K562 (cell line): ENCODE data around the gene GARNL3. TPM values are rescaled to one million over a fixed set of nuclear protein-coding genes. Genes with fewer than 3 reads are reported as not detected.
A peak's percentile ranks its signal among the peaks of the same experiment; 100 is the strongest.

Source experiments
- ATAC-seq: fragments of 200-7000 bp; cut with Tn5 transposase; 3 replicates; pipeline ENCODE4 v1.9.1; 2020; ENCODE audit warnings: moderate library complexity
- BruUV-seq: library from RNA; stranded (reverse); fragments of 400-500 nt; replicated peaks from 2 replicates; lab custom pipeline; 2021; lab: Mats Ljungman, UMichigan
- CTCF ChIA-PET: fragments of 300-600 bp; formaldehyde crosslinking; extraction: SDS; loops from one replicate; lab custom pipeline; 2021; ENCODE audit warnings: low intra/inter-chr PET ratio; lab: Yijun Ruan, JAX
- POLR2A ChIA-PET: fragments of 300-600, 350-650 bp; sonication (Branson Sonifier 250); formaldehyde crosslinking; extraction: SDS; loops from one replicate; lab custom pipeline; 2021; ENCODE audit warnings: antibody characterized with exemption, inconsistent platforms; lab: Yijun Ruan, JAX
- DNase-seq, 4 experiments: peaks; one replicate each; pipeline versions ENCODE4 v3.0.0 to v3.0.0-alpha.2; 2011 to 2018; ENCODE audit warnings: low spot score in 3 of 4, mixed read lengths in 3 of 4; ENCODE audit errors: extremely low read depth in 1 of 4
- FAIRE-seq: peaks from 2 replicates; lab custom pipeline; 2011; peaks lifted over from hg19 to GRCh38; lab: Jason Lieb, UNC
- H2AFZ ChIP-seq: 2 replicates; pipeline ENCODE4 v1.6.0; 2011; ENCODE audit warnings: low read depth, low read length, control low read depth, inconsistent platforms
- H3K27ac ChIP-seq: fragments of 200-600 bp; 3 replicates; pipeline ENCODE4 v1.8.0; 2011; ENCODE audit warnings: low read depth, mild to moderate bottlenecking, control low read depth, inconsistent platforms, low read length, moderate library complexity, mixed read lengths; ENCODE audit errors: extremely low read depth
- H3K27me3 ChIP-seq, 2 experiments: fragments of 300-600 bp in 1 of 2; 2 replicates in 1 of 2; 3 replicates in 1 of 2; pipeline versions ENCODE4 v1.6.0 to v1.8.0; 2011; ENCODE audit warnings: inconsistent platforms in 2 of 2, low read length in 2 of 2, mild to moderate bottlenecking in 1 of 2, mixed read lengths in 1 of 2, moderate library complexity in 1 of 2; ENCODE audit not compliant: control insufficient read depth in 2 of 2, insufficient read depth in 2 of 2
- H3K36me3 ChIP-seq: fragments of 300-600 bp; 3 replicates; pipeline ENCODE4 v1.8.0; 2011; ENCODE audit warnings: mild to moderate bottlenecking, low read length, inconsistent platforms; ENCODE audit not compliant: control insufficient read depth, insufficient read depth
- H3K4me1 ChIP-seq, 2 experiments: fragments of 200-600 bp in 1 of 2; replicated peaks in 1 of 2; 2 replicates in 1 of 2; 3 replicates in 1 of 2; pipeline versions ENCODE4 v1.5.1 to v1.8.0; 2011; ENCODE audit warnings: inconsistent platforms in 2 of 2, low read length in 2 of 2, mild to moderate bottlenecking in 1 of 2, mixed read lengths in 1 of 2, moderate library complexity in 1 of 2; ENCODE audit not compliant: control insufficient read depth in 2 of 2, insufficient read depth in 2 of 2
- H3K4me2 ChIP-seq: 2 replicates; pipeline ENCODE4 v1.6.1; 2011; ENCODE audit warnings: low read length, control low read depth, inconsistent platforms, mixed read lengths; ENCODE audit not compliant: insufficient read depth
- H3K4me3 ChIP-seq: fragments of 200-600 bp; sonication (generic), shearing (Covaris generic); 2 replicates; pipeline ENCODE4 v1.5.1; 2016; ENCODE audit warnings: control low read depth, inconsistent platforms
- H3K79me2 ChIP-seq: fragments of 200-600 bp; 3 replicates; pipeline ENCODE4 v1.8.0; 2011; ENCODE audit warnings: low read length, inconsistent platforms; ENCODE audit not compliant: control insufficient read depth, insufficient read depth
- H3K9ac ChIP-seq, 2 experiments: 2 replicates each; pipeline versions ENCODE4 v1.6.0 to v1.6.1; 2011; ENCODE audit warnings: low read depth in 2 of 2, low read length in 2 of 2, control low read depth in 1 of 2, inconsistent platforms in 1 of 2, mild to moderate bottlenecking in 1 of 2, mixed read lengths in 1 of 2; ENCODE audit not compliant: insufficient read depth in 1 of 2
- H3K9me1 ChIP-seq: one replicate; pipeline ENCODE4 v1.6.0; 2011; ENCODE audit warnings: inconsistent platforms, mild to moderate bottlenecking, low read length, moderate library complexity; ENCODE audit not compliant: control insufficient read depth, insufficient read depth
- H3K9me3 ChIP-seq: replicated peaks from 2 replicates; pipeline ENCODE4 v1.5.1; 2011; ENCODE audit warnings: low read depth, low read length, inconsistent platforms; ENCODE audit not compliant: control insufficient read depth, insufficient read depth
- H4K20me1 ChIP-seq: replicated peaks from 2 replicates; pipeline ENCODE4 v1.6.1; 2011; ENCODE audit warnings: low read length, inconsistent platforms, mixed read lengths; ENCODE audit not compliant: control insufficient read depth, insufficient read depth
- FOXJ3 ChIP-seq: sonication (generic); formaldehyde crosslinking; IDR thresholded peaks from 2 replicates; pipeline ENCODE4 v1.4.0; 2020; ENCODE audit warnings: mild to moderate bottlenecking, missing genetic modification reagents
- TBP ChIP-seq: optimal IDR thresholded peaks from 2 replicates; pipeline ENCODE3; 2011; ENCODE audit warnings: low read depth, low read length, improper control_type of control experiment
- ZBTB8A ChIP-seq: fragments of 450-650 bp; IDR thresholded peaks from 2 replicates; pipeline ENCODE4 v1.6.1; 2018; ENCODE audit warnings: mild to moderate bottlenecking, moderate library complexity; ENCODE audit not compliant: partially characterized antibody
- WGBS: fragments of 100-300 bp; shearing (Covaris generic); methylation state at CpG from one replicate; pipeline ENCODE4 v1.1.6; 2016; ENCODE audit warnings: low coverage, mixed read lengths; ENCODE audit not compliant: insufficient coverage; ENCODE audit errors: missing lambda C conversion rate; 5-methylcytosine and 5-hydroxymethylcytosine counted together
- in situ Hi-C: fragments of 300-500 bp; cut with MboI; formaldehyde crosslinking; loops from 4 replicates; pipeline ENCODE4 v1.15.0; 2018; ENCODE audit warnings: inconsistent platforms, mixed read lengths
- intact Hi-C: fragments of 100-400 bp; cut with micrococcal nuclease; formaldehyde crosslinking; loops from 2 replicates; pipeline ENCODE4 v1.14.2; 2022
- polyA plus RNA-seq, 8 experiments: library from polyadenylated mRNA; depleted of rRNA in 4 of 8; stranded (reverse) in 5 of 8; unstranded in 3 of 8; fragments of >200 nt; fragmentation: Nextera tagmentation in 2 of 8; fragmentation: Illumina TruSeq in 1 of 8; extraction: Ambion mirVana in 2 of 8; extraction: Trizol in 1 of 8; gene quantifications; 2 replicates each; pipeline versions ENCODE4 v1.2.1 to v1.2.3, GENCODE V29; 2011 to 2014; ENCODE audit warnings: inconsistent platforms in 1 of 8, missing spikeins in 1 of 8
- total RNA-seq, 7 experiments: library from RNA; depleted of rRNA in 6 of 7; stranded (reverse); fragments of >200 nt in 6 of 7; fragmentation: Illumina TruSeq in 2 of 7; extraction: Trizol in 2 of 7; gene quantifications; 2 replicates each; pipeline versions ENCODE4 v1.2.1 to v1.2.3, GENCODE V29; 2011 to 2021; ENCODE audit warnings: low replicate concordance in 1 of 7
- TF ChIP-seq, protein P1 (sequence below), 3 experiments: IDR thresholded peaks in 2 of 3; conservative IDR thresholded peaks in 1 of 3; 2 replicates each; pipeline ENCODE4 v1.5.1; 2011 to 2012; ENCODE audit warnings: low read length in 3 of 3, mild to moderate bottlenecking in 3 of 3, control low read depth in 2 of 3, improper control_type of control experiment in 1 of 3, inconsistent platforms in 1 of 3, low read depth in 1 of 3, mixed read lengths in 1 of 3, moderate library complexity in 1 of 3; ENCODE audit not compliant: insufficient read depth in 2 of 3
- TF ChIP-seq, protein P2 (sequence below): sonication (generic); formaldehyde crosslinking; IDR thresholded peaks from 2 replicates; pipeline ENCODE4 v1.9.0; 2022; ENCODE audit warnings: mild to moderate bottlenecking, missing genetic modification reagents

GARNL3 gene
- total and polyA plus RNA-seq, 9 of the 15 experiments (the other 6 are each of a cell fraction or from before 2014, with no cell fraction given) = 0.35 to 2.7 (median 1.6) TPM

DNA sequence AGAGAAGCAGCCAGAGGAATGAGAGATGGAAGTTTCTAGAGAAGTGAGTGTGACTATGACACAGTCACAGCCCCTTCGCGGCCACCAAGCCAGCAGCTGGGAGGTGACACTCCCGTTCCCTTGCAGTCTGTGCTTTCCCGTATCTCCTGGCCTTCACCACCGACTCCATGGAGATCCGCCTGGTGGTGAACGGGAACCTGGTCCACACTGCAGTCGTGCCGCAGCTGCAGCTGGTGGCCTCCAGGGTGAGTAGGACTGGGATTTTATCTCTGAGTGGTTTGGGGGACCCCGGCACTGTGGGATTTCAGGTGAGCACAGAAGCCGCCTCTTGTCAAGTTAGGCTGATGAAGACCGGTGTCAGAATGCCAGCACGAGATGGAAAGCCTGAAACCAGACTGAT lies 120.3 kb downstream of the GARNL3 start:
- no TSS peak for BruUV-seq
- POLR2A ChIA-PET = interaction anchor here (0.5 kb wide), 1 partner anchor 666 kb away, joined by 3 read pairs; no protein-coding TSS in a partner anchor
- peaks cover 29 to 37% of the 10 kb centered on the region in 2 experiments; a peak in 4 of 5 replicates for H3K27me3 ChIP-seq
- TF ChIP-seq ZBTB8A = no peak
- TF ChIP-seq, protein P1, sequence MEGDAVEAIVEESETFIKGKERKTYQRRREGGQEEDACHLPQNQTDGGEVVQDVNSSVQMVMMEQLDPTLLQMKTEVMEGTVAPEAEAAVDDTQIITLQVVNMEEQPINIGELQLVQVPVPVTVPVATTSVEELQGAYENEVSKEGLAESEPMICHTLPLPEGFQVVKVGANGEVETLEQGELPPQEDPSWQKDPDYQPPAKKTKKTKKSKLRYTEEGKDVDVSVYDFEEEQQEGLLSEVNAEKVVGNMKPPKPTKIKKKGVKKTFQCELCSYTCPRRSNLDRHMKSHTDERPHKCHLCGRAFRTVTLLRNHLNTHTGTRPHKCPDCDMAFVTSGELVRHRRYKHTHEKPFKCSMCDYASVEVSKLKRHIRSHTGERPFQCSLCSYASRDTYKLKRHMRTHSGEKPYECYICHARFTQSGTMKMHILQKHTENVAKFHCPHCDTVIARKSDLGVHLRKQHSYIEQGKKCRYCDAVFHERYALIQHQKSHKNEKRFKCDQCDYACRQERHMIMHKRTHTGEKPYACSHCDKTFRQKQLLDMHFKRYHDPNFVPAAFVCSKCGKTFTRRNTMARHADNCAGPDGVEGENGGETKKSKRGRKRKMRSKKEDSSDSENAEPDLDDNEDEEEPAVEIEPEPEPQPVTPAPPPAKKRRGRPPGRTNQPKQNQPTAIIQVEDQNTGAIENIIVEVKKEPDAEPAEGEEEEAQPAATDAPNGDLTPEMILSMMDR (IDR thresholded peaks at IDR 0.05 in 2 of 3, conservative IDR thresholded peaks at IDR 0.05 in 1 of 3; ENCODE audit: insufficient read depth in 2 of 3, low read depth in 1 of 3, low read length in 3 of 3) = peak; percentile 29 to 59 (median 44); a peak in 4 of 6 replicates
- TF ChIP-seq, protein P2, sequence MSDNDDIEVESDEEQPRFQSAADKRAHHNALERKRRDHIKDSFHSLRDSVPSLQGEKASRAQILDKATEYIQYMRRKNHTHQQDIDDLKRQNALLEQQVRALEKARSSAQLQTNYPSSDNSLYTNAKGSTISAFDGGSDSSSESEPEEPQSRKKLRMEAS (CRISPR knock-in tag) = no peak
- TF ChIP-seq FOXJ3 (CRISPR knock-in tag) = no peak
- no peak for TF ChIP-seq TBP
- TF ChIP-seq, all 486 proteins: peak for 1
- H3K9ac ChIP-seq = no peak overlapping the region
- no peak overlapping the region for H3K4me2 ChIP-seq
- ATAC-seq = peak; percentile 67
- in situ Hi-C loops (no loop called here), intact Hi-C loops (no loop called here)
- CTCF ChIA-PET = no interaction called here
- no peaks in the 10 kb centered on the region for H3K4me1 ChIP-seq
- no peak overlapping the region for H3K27ac ChIP-seq
- H4K20me1 ChIP-seq = peaks cover 4% of the 10 kb centered on the region; the same call in 1 of the 2 replicates
- H2AFZ ChIP-seq = no peak overlapping the region
- no peaks in the 10 kb centered on the region for H3K9me3 ChIP-seq
- no peak overlapping the region for H3K4me3 ChIP-seq
- peak in 2 of 4 experiments; percentile 18 to 20 for DNase-seq
- H3K79me2 ChIP-seq = no peaks in the 10 kb centered on the region
- no peaks in the 10 kb centered on the region for H3K9me1 ChIP-seq
- 3% methylated on average over 13 of the region's 13 CpGs for WGBS
- FAIRE-seq = no peak
- no peaks in the 10 kb centered on the region for H3K36me3 ChIP-seq
